ENCODE results near the gene KRTAP4-9.
"Not testable (repeated sequence)": the region's sequence is repeated elsewhere in the genome, so short reads cannot be mapped to it uniquely, and the experiment has no call there.

The KRTAP4-9 gene

GRCh38 chr17:41105347-41105746 lies at the start of gene KRTAP4-9:
Gene KRTAP4-9 (plus strand): TSS chr17:41105389. CDS start chr17:41105389, 0 bp downstream.
- not testable (repeated sequence) for DNase-seq (ENCODE audit: low read depth, low spot score)

GRCh38 chr17:41057547-41057946 lies 47.6 kb upstream of the KRTAP4-9 start:
- DNase-seq (ENCODE audit: low read depth, low spot score): no peak

- no peak for DNase-seq (ENCODE audit: low read depth, low spot score)
Measured at GRCh38 chr17:41058741-41059140, 46.4 kb upstream of the KRTAP4-9 start.

GRCh38 chr17:41059276-41060051 lies 45.7 kb upstream of the KRTAP4-9 start:
- not testable (repeated sequence) for DNase-seq (ENCODE audit: low read depth, low spot score)

GRCh38 chr17:41060052-41060604 lies 45.1 kb upstream of the KRTAP4-9 start, which contains the start of gene KRTAP2-3:
Gene KRTAP2-3 (minus strand): TSS chr17:41060114. CDS start chr17:41060050, 64 bp downstream.
- no peak for DNase-seq (ENCODE audit: low read depth, low spot score)

- no peak for DNase-seq (ENCODE audit: low read depth, low spot score)
Measured at GRCh38 chr17:41061964-41062363, 43.2 kb upstream of the KRTAP4-9 start.

- no peak for DNase-seq (ENCODE audit: low read depth, low spot score)
Measured at GRCh38 chr17:41063449-41063848, 41.7 kb upstream of the KRTAP4-9 start.

GRCh38 chr17:41064301-41064700 lies 40.9 kb upstream of the KRTAP4-9 start:
- DNase-seq (ENCODE audit: low read depth, low spot score): no peak

GRCh38 chr17:41065016-41065689 lies 40.0 kb upstream of the KRTAP4-9 start:
- not testable (repeated sequence) for DNase-seq (ENCODE audit: low read depth, low spot score)

GRCh38 chr17:41065829-41066624 lies 39.2 kb upstream of the KRTAP4-9 start, which contains the start of gene KRTAP2-4:
Gene KRTAP2-4 (minus strand): TSS chr17:41065879. CDS start chr17:41065845, 34 bp downstream.
- no peak for DNase-seq (ENCODE audit: low read depth, low spot score)

GRCh38 chr17:41067281-41067680 lies 37.9 kb upstream of the KRTAP4-9 start:
- no peak for DNase-seq (ENCODE audit: low read depth, low spot score)

GRCh38 chr17:41069031-41069430 lies 36.2 kb upstream of the KRTAP4-9 start:
- DNase-seq (ENCODE audit: low read depth, low spot score): no peak

GRCh38 chr17:41071606-41072360 lies 33.4 kb upstream of the KRTAP4-9 start:
- DNase-seq (ENCODE audit: low read depth, low spot score): no peak

GRCh38 chr17:41073676-41074075 lies 31.5 kb upstream of the KRTAP4-9 start:
- DNase-seq (ENCODE audit: low read depth, low spot score): no peak

GRCh38 chr17:41076788-41077187 lies 28.4 kb upstream of the KRTAP4-9 start:
- no peak for DNase-seq (ENCODE audit: low read depth, low spot score)

- DNase-seq (ENCODE audit: low read depth, low spot score): no peak
Measured at GRCh38 chr17:41082626-41083025, 22.6 kb upstream of the KRTAP4-9 start.

GRCh38 chr17:41083427-41083826 lies 21.8 kb upstream of the KRTAP4-9 start:
- not testable (repeated sequence) for DNase-seq (ENCODE audit: low read depth, low spot score)

- not testable (repeated sequence) for DNase-seq (ENCODE audit: low read depth, low spot score)
Measured at GRCh38 chr17:41084100-41084856, 20.9 kb upstream of the KRTAP4-9 start, which contains the start of gene KRTAP4-7. Gene KRTAP4-7 (plus strand): TSS chr17:41084150. CDS start chr17:41084207, 57 bp downstream.

- not testable (repeated sequence) for DNase-seq (ENCODE audit: low read depth, low spot score)
Measured at GRCh38 chr17:41088760-41089352, 16.3 kb upstream of the KRTAP4-9 start.

All from smooth muscle cell of the brain vasculature (primary cell).